Esophagus muscularis mucosa (tissue), 4 donors: ENCODE results near the gene GPSM1.
"Not testable (repeated sequence)": the region's sequence is repeated elsewhere in the genome, so short reads cannot be mapped to it uniquely, and the experiment has no call there.

Experiments used
- EP300 ChIP-seq: sonication (generic); formaldehyde crosslinking; IDR thresholded peaks from one replicate; pipeline ENCODE4 v1.6.1; 2017; ENCODE audit warnings: antibody characterized with exemption
- POLR2A ChIP-seq: fragments of 450-650 bp; IDR thresholded peaks from one replicate; pipeline ENCODE4 v1.6.1; 2017; ENCODE audit warnings: antibody characterized with exemption, moderate library complexity, mild to moderate bottlenecking, low read depth
- TF ChIP-seq, protein P1 (sequence below), 3 experiments: fragments of 200-600 bp in 2 of 3; fragments of 450-650 bp in 1 of 3; sonication (generic) in 2 of 3; IDR thresholded peaks; one replicate each; pipeline ENCODE4 v1.5.1; 2017 to 2019; ENCODE audit warnings: antibody characterized with exemption in 3 of 3, mild to moderate bottlenecking in 2 of 3, moderate library complexity in 1 of 3

DNA sequence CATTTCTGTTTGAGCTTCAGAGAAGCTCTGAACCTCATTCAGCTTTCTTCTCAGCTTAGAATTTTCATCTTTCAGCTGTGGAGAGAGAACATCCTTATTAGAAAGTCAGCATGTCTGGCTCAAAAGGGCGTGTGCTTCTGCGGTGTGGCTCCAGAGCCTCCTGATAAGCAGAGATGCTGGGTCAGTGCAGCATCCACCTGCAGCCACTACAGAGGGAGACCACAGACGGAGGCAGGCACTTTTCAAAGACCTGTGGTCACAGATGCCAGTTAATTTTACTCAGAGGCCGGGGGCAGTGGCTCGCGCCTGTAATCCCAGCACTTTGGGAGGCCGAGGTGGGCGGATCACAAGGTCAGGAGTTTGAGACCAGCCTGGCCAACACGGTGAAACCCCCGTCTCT is 78.6 kb downstream of the GPSM1 start:
- TF ChIP-seq, protein P1, sequence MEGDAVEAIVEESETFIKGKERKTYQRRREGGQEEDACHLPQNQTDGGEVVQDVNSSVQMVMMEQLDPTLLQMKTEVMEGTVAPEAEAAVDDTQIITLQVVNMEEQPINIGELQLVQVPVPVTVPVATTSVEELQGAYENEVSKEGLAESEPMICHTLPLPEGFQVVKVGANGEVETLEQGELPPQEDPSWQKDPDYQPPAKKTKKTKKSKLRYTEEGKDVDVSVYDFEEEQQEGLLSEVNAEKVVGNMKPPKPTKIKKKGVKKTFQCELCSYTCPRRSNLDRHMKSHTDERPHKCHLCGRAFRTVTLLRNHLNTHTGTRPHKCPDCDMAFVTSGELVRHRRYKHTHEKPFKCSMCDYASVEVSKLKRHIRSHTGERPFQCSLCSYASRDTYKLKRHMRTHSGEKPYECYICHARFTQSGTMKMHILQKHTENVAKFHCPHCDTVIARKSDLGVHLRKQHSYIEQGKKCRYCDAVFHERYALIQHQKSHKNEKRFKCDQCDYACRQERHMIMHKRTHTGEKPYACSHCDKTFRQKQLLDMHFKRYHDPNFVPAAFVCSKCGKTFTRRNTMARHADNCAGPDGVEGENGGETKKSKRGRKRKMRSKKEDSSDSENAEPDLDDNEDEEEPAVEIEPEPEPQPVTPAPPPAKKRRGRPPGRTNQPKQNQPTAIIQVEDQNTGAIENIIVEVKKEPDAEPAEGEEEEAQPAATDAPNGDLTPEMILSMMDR (IDR thresholded peaks at IDR 0.05): not testable (repeated sequence)
- TF ChIP-seq POLR2A, EP300: not testable (repeated sequence)
